HG02571 (cell line): ENCODE measurements around the gene KANSL1.

Source experiments
- ATAC-seq: cut with Tn5 transposase; IDR thresholded peaks from one replicate; pipeline ENCODE4 v1.9.1; 2021; ENCODE audit warnings: mild to moderate bottlenecking, moderate library complexity; ENCODE audit not compliant: unreplicated experiment

Gene KANSL1

GRCh38 chr17:46170639-46171429 is 22.4 kb downstream of the KANSL1 start:
- ATAC-seq, result no peak

GRCh38 chr17:46169913-46170638 is 23.2 kb downstream of the KANSL1 start:
- no peak for ATAC-seq

- ATAC-seq, result no peak
Measured at GRCh38 chr17:46167826-46168569, 25.2 kb downstream of the KANSL1 start.

GRCh38 chr17:46167267-46167666 is 26.0 kb downstream of the KANSL1 start:
- no peak for ATAC-seq

GRCh38 chr17:46166692-46167249 is 26.5 kb downstream of the KANSL1 start:
- no peak for ATAC-seq

- ATAC-seq, result no peak
Measured at GRCh38 chr17:46163929-46164594, 29.2 kb downstream of the KANSL1 start.

- no peak for ATAC-seq
Measured at GRCh38 chr17:46163316-46163715, 29.9 kb downstream of the KANSL1 start.

- no peak for ATAC-seq
Measured at GRCh38 chr17:46162866-46163265, 30.4 kb downstream of the KANSL1 start.

- no peak for ATAC-seq
Measured at GRCh38 chr17:46160169-46160568, 33.1 kb downstream of the KANSL1 start.

GRCh38 chr17:46159686-46160085 is 33.5 kb downstream of the KANSL1 start:
- no peak for ATAC-seq

- ATAC-seq, result no peak
Measured at GRCh38 chr17:46158323-46159296, 34.6 kb downstream of the KANSL1 start.

- no peak for ATAC-seq
Measured at GRCh38 chr17:46157443-46158062, 35.7 kb downstream of the KANSL1 start.

GRCh38 chr17:46154151-46154816 is 38.9 kb downstream of the KANSL1 start:
- ATAC-seq, result no peak

GRCh38 chr17:46152423-46152822 is 40.8 kb downstream of the KANSL1 start:
- ATAC-seq, result no peak

- ATAC-seq, result no peak
Measured at GRCh38 chr17:46151762-46152161, 41.5 kb downstream of the KANSL1 start.

- ATAC-seq, result no peak
Measured at GRCh38 chr17:46150216-46150963, 42.8 kb downstream of the KANSL1 start.

- ATAC-seq, result no peak
Measured at GRCh38 chr17:46148247-46148646, 45.0 kb downstream of the KANSL1 start.

- no peak for ATAC-seq
Measured at GRCh38 chr17:46147296-46147695, 45.9 kb downstream of the KANSL1 start.
